Measurements from ENCODE around the gene CCT6B. TPM values are rescaled to one million over a fixed set of nuclear protein-coding genes. Genes with fewer than 3 reads are reported as not detected.

The CCT6B gene
- total and polyA plus RNA-seq, 8 donors = 0.58 to 5.1 (median 3.6) TPM

DNA sequence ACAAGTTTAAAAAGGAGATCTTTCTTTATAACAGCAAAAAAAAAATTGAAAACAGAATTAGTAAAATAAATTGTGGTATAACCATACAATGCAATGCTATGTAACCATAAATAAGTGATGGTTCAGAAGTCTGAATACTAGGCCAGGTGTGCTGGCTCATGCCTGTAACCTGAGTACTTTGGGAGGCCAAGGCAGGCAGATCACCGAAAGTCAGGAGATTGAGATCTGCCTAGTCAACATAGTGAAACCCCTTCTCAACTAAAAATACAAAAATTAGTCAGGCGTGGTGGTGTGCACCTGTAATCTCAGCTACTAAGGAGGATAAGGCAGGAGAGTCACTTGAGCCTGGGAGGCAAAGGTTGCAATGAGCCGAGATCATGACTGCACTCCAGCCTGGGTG is 34.6 kb downstream of the CCT6B start:
- DNase-seq = no peak
- no peaks in the 10 kb centered on the region for H3K36me3 ChIP-seq
- no peak overlapping the region for H3K4me3 ChIP-seq
- no peaks in the 10 kb centered on the region for H3K27me3 ChIP-seq
- intact Hi-C loops (cut with DNase I) = no loop called here
- no peaks in the 10 kb centered on the region for H3K9me3 ChIP-seq
- no peak for ATAC-seq
- TF ChIP-seq CTCF (IDR thresholded peaks at IDR 0.05) = no peak
- H3K4me1 ChIP-seq = no peaks in the 10 kb centered on the region
- no peak overlapping the region for H3K27ac ChIP-seq

DNA sequence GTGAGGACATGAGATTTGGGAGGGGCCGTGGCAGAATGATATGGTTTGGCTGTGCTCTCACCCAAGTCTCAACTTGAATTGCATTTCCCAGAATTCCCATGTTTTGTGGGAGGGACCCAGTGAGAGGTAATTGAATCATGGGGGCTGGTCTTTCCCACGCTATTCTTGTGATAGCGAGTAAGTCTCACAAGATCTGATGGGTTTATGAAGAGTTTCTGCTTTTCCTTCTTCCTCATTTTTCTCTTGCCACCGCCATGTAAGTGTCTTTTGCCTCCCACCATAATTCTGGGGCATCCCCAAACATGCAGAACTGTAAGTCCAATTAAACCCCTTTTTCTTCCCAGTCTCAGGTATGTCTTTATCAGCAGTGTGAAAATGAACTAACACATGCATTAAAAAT is 40.6 kb downstream of the CCT6B start:
- Histone ChIP-seq H3K27ac (no peak overlapping the region), H3K4me1 (no peaks in the 10 kb centered on the region), H3K9me3 (no peaks in the 10 kb centered on the region), H3K4me3 (no peak overlapping the region), H3K27me3 (no peaks in the 10 kb centered on the region), H3K36me3 (no peaks in the 10 kb centered on the region)
- DNase-seq (no peak), ATAC-seq (no peak)
- intact Hi-C loops (cut with DNase I) = no loop called here
- TF ChIP-seq CTCF (IDR thresholded peaks at IDR 0.05) = no peak

DNA sequence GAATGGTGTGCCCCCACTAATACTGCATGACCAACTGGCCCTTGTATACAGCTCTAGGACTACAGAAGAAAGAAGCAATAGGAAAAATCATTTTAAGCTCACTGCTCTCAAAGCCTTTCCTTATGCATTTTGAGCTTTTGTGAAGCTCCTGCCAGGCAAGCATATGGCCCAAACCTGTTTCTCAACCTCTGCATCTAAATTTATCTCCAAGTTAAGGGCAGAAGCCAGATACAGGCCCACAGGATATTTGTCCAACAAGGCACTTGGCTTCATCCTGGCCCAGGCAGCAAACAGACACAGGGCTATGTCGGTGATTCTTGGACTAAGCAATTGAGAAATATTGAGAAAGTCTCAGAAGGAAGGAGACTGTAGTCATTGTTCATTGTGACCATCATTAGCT is 43.9 kb downstream of the CCT6B start:
- intact Hi-C loops (cut with DNase I) = no loop called here
- no peaks in the 10 kb centered on the region for H3K9me3 ChIP-seq
- no peaks in the 10 kb centered on the region for H3K36me3 ChIP-seq
- H3K27ac ChIP-seq = no peak overlapping the region
- DNase-seq (no peak), ATAC-seq (no peak)
- no peaks in the 10 kb centered on the region for H3K4me1 ChIP-seq
- no peak overlapping the region for H3K4me3 ChIP-seq
- no peak for TF ChIP-seq CTCF (IDR thresholded peaks at IDR 0.05)
- no peaks in the 10 kb centered on the region for H3K27me3 ChIP-seq

- intact Hi-C loops (cut with DNase I) = no loop called here
- no peaks in the 10 kb centered on the region for H3K27me3 ChIP-seq
- ATAC-seq (no peak), DNase-seq (no peak)
- TF ChIP-seq CTCF (IDR thresholded peaks at IDR 0.05) = no peak
- H3K36me3 ChIP-seq = no peaks in the 10 kb centered on the region
- no peak overlapping the region for H3K27ac ChIP-seq
- no peaks in the 10 kb centered on the region for H3K4me1 ChIP-seq
- no peaks in the 10 kb centered on the region for H3K9me3 ChIP-seq
- H3K4me3 ChIP-seq = no peak overlapping the region
Observed at GRCh38 chr17:34916120-34916519, 45.1 kb downstream of the CCT6B start.

GRCh38 chr17:34913001-34913400 is 48.3 kb downstream of the CCT6B start:
- intact Hi-C loops (cut with DNase I) = no loop called here

More at GRCh38 chr17:34913001-34913400, 48.3 kb downstream of the CCT6B start:
- DNase-seq = no peak
- Histone ChIP-seq H3K27me3 (no peaks in the 10 kb centered on the region), H3K36me3 (no peaks in the 10 kb centered on the region), H3K27ac (no peak overlapping the region), H3K4me1 (no peaks in the 10 kb centered on the region), H3K9me3 (no peaks in the 10 kb centered on the region), H3K4me3 (no peak overlapping the region)
- no peak for TF ChIP-seq CTCF (IDR thresholded peaks at IDR 0.05)
- no peak for ATAC-seq

Data from left lung (tissue), 10 donors.